Measurements from ENCODE around the gene SCN5A.

GRCh38 chr3:38606561-38606960 lies 42.9 kb downstream of the SCN5A start:
- TF ChIP-seq, protein P1, sequence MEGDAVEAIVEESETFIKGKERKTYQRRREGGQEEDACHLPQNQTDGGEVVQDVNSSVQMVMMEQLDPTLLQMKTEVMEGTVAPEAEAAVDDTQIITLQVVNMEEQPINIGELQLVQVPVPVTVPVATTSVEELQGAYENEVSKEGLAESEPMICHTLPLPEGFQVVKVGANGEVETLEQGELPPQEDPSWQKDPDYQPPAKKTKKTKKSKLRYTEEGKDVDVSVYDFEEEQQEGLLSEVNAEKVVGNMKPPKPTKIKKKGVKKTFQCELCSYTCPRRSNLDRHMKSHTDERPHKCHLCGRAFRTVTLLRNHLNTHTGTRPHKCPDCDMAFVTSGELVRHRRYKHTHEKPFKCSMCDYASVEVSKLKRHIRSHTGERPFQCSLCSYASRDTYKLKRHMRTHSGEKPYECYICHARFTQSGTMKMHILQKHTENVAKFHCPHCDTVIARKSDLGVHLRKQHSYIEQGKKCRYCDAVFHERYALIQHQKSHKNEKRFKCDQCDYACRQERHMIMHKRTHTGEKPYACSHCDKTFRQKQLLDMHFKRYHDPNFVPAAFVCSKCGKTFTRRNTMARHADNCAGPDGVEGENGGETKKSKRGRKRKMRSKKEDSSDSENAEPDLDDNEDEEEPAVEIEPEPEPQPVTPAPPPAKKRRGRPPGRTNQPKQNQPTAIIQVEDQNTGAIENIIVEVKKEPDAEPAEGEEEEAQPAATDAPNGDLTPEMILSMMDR (IDR thresholded peaks at IDR 0.05): no peak
- no peak for TF ChIP-seq RAD21 (IDR thresholded peaks at IDR 0.05; ENCODE audit: low read length)
- TF ChIP-seq, protein P2, sequence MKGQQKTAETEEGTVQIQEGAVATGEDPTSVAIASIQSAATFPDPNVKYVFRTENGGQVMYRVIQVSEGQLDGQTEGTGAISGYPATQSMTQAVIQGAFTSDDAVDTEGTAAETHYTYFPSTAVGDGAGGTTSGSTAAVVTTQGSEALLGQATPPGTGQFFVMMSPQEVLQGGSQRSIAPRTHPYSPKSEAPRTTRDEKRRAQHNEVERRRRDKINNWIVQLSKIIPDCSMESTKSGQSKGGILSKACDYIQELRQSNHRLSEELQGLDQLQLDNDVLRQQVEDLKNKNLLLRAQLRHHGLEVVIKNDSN (IDR thresholded peaks at IDR 0.05; ENCODE audit: borderline replicate concordance, low read depth): no peak
- TF ChIP-seq, protein P3, sequence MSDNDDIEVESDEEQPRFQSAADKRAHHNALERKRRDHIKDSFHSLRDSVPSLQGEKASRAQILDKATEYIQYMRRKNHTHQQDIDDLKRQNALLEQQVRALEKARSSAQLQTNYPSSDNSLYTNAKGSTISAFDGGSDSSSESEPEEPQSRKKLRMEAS (IDR thresholded peaks at IDR 0.05; ENCODE audit: low read depth): no peak

All from SK-N-SH (cell line).